Muscle of leg (tissue), 11 donors: ENCODE data around the gene GRAP. TPM values are rescaled to one million over a fixed set of nuclear protein-coding genes. Genes with fewer than 3 reads are reported as not detected.
A peak's percentile ranks its signal among the peaks of the same experiment; 100 is the strongest.

Experiments used
- DNase-seq: peaks from one replicate; pipeline ENCODE4 v3.0.0; 2013
- H3K27ac ChIP-seq: one replicate; pipeline ENCODE4 v1.5.1; 2013; ENCODE audit warnings: mild to moderate bottlenecking, low read length, control low read depth
- H3K27me3 ChIP-seq: one replicate; pipeline ENCODE4 v1.6.1; 2013; ENCODE audit warnings: low read length; ENCODE audit not compliant: control insufficient read depth, insufficient read depth
- H3K36me3 ChIP-seq: one replicate; pipeline ENCODE4 v1.6.1; 2013; ENCODE audit warnings: low read length; ENCODE audit not compliant: control insufficient read depth, insufficient read depth
- H3K4me1 ChIP-seq: one replicate; pipeline ENCODE4 v1.6.1; 2013; ENCODE audit warnings: low read length; ENCODE audit not compliant: control insufficient read depth, insufficient read depth
- H3K4me3 ChIP-seq: one replicate; pipeline ENCODE4 v1.5.1; 2013; ENCODE audit warnings: low read length, control low read depth
- H3K9me3 ChIP-seq: replicated peaks from 2 replicates; pipeline ENCODE4 v1.6.1; 2013; ENCODE audit warnings: low read depth, low read length; ENCODE audit not compliant: control insufficient read depth
- WGBS: methylation state at CpG from one replicate; pipeline ENCODE4 v1.1.5; 2013; ENCODE audit warnings: missing lambda C conversion rate; ENCODE audit not compliant: insufficient coverage; 5-methylcytosine and 5-hydroxymethylcytosine counted together
- polyA plus RNA-seq, 8 donors: library from polyadenylated mRNA; unstranded; fragments of 120-200 nt; gene quantifications; one replicate each; pipeline versions ENCODE4 v1.2.1 to v1.2.3, GENCODE V29; 2013; ENCODE audit warnings: inconsistent platforms in 1 of 8, low replicate concordance in 1 of 8; ENCODE audit not compliant: insufficient read length in 8 of 8, insufficient read depth in 1 of 8
- total RNA-seq: library from RNA; stranded (reverse); fragments of 120-200 nt; gene quantifications from one replicate; pipeline ENCODE4 v1.2.4, GENCODE V29; 2013

The GRAP gene
- total and polyA plus RNA-seq, 9 donors = 2.4 to 4.0 (median 3.2) TPM

DNA sequence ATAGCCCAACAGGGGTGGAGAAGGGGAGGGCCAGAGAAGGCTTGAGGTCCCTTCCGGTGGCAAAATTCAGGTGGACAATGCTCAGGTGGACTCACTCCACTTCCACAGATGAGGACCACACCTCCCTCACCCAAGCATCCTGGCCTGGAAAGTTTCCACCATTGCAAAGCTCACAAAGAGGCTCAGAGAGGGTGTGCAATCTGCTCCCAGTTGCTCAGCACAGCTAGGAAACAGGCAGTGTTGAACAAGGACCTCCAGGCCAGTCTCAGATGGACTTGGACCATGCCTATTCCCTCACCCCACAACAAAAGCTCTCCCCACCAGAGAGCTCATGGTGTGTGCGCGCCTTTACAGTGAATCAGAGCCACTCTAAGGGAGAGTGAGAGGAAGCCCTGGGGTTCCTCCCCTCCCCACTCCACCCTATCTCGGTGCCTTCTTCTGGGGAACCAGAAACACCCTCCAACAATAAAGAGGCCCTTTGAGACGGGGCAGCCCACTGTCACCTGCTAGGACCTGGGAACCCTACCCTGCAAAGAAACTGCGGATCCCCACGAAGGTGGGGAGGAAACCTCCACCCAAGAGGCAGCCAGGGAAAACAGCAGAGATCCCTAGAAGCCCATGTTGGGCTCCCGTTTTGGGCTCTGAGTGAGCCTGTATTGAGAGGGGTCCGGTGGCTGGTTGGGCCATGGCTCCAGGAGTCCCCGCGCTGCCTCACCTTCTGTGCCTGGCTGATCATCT, 43.8 kb downstream of the GRAP start:
- H3K27me3 ChIP-seq = peaks cover 33% of the 10 kb centered on the region
- H3K27ac ChIP-seq = no peak overlapping the region
- H3K4me1 ChIP-seq = peaks cover 18% of the 10 kb centered on the region
- no peak overlapping the region for H3K4me3 ChIP-seq
- 58% methylated on average over 7 of the region's 11 CpGs for WGBS
- peaks cover 6% of the 10 kb centered on the region for H3K9me3 ChIP-seq
- no peak for DNase-seq
- H3K36me3 ChIP-seq = no peaks in the 10 kb centered on the region

DNA sequence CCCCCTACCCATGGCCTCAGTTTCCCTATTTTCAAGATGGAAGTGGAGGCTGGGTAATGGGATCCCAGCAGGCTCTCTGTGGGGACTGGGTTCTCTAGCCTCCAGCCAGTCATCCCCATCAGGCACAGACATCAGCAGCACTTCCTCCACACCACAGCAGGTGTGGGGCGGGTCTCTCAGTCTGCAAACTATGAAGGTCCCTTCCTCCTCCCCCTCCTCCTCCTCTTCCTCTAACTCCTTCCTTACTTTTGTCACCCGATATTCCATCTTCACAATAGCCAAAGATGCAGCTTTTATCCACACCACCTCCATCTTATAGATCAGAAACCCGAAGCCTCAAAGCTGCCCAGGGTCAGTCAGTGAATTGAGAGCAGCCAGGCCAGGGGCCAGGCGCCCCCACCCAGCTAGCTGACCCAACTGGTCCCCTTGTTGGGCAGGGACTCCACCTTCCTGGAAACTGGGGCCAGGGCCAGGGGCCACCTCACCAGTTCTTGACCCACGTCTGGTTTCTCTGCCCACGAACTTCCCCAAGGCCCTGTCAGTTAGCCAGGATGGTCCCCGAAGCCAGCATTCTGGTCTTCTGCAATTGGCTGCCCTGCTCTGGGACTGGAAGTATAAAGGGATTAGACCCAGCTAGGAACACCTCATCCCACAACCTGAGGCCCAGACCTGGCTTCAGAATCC, 44.7 kb downstream of the GRAP start:
- Histone ChIP-seq H3K9me3 (peaks cover 6% of the 10 kb centered on the region), H3K4me1 (peaks cover 18% of the 10 kb centered on the region), H3K4me3 (no peak overlapping the region), H3K27ac (no peak overlapping the region), H3K27me3 (peaks cover 33% of the 10 kb centered on the region), H3K36me3 (no peaks in the 10 kb centered on the region)
- 62% methylated on average over 3 of the region's 7 CpGs for WGBS
- no peak for DNase-seq

DNA sequence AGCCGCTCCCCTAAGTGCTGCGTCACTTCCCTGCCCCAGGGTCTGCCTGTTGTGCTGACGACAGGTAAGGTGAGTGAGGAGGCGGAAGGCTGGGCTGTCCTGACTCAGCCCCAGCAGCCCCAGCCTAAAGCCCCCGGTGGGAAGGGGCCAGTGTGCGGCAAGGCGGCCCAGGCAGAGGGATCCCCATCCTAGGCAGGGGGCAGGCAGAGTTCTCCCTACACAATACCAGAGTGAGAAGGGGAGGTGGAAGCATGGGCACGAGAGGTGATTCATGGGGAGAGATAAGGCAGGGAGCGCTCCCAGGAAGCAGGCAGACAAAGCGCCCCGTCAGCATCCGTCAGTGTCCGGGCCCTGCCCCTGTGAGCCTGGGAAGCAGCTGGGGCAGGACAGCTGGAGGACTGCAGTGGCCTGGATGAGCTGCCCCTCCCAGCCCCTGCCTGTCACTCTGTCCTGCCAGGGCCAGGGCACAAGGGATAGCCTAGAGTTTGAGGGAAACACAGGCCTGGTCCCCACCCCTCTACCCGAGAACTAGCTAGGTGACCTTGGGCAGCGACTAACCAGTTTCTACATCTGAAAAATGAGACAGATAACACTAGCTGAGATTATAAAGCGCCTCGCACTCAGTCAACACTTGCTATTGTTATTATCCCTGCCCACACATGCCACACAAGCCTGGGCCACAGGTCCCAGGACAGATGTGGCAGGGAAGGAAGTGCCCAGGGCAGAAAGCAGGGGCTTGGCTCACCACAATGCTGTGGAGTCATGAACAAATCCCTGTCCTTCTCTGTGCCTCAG, 46.0 kb downstream of the GRAP start:
- peaks cover 31% of the 10 kb centered on the region for H3K27me3 ChIP-seq
- 81% methylated on average over 6 of the region's 17 CpGs for WGBS
- peak; percentile 53 for DNase-seq
- H3K4me3 ChIP-seq = no peak overlapping the region
- H3K27ac ChIP-seq = peak overlapping the region; percentile 20
- H3K9me3 ChIP-seq = no peaks in the 10 kb centered on the region
- peaks cover 18% of the 10 kb centered on the region for H3K4me1 ChIP-seq
- no peaks in the 10 kb centered on the region for H3K36me3 ChIP-seq

DNA sequence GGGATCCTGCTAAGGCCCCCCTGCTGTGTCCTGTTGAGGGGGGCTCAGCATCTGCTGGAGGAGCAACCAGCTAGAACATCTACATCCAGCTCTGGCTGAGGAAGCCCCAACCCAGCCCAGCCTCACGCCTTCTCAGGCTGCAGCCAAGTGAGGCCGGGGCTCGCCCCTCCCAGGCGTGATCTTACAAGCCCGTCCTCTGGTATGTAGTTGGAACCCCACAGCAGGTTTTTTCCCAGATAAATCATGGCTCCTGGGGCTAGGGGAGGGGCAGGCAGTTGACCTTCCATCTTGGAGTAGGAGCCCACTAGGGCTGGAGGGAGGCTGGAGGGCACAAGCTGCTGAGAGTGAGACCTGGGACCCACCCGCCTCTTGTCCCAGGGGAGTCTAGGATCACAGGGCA, 46.8 kb downstream of the GRAP start:
- Histone ChIP-seq H3K36me3 (no peaks in the 10 kb centered on the region), H3K4me1 (peaks cover 17% of the 10 kb centered on the region), H3K9me3 (peaks cover 5% of the 10 kb centered on the region), H3K4me3 (no peak overlapping the region), H3K27ac (no peak overlapping the region), H3K27me3 (peaks cover 23% of the 10 kb centered on the region)
- 57% methylated on average over 1 of the region's 6 CpGs for WGBS
- no peak for DNase-seq

DNA sequence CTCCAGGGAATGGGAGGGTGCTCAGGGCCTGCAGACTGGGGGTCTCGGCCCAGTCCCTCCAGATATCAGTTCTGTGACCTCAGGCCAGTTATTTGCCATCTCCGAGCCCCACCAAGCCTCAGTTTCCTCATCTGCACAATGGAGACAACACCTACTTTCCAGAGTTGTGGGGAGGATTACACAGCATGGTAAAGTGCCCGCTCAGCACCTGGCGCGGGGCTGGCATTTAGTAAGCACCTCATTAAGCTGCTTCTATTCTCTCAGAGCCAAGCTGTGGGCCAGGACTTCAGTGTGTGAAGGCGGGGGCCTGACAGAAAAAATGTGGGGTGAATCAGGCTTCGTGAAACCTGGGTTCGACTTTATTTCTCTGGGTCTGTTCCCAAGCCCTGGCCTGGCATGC, 47.4 kb downstream of the GRAP start:
- Histone ChIP-seq H3K27me3 (peaks cover 19% of the 10 kb centered on the region), H3K4me3 (no peak overlapping the region), H3K36me3 (no peaks in the 10 kb centered on the region), H3K27ac (no peak overlapping the region), H3K9me3 (peaks cover 5% of the 10 kb centered on the region), H3K4me1 (peaks cover 13% of the 10 kb centered on the region)
- no peak for DNase-seq
- 84% methylated on average over 6 of the region's 8 CpGs for WGBS

DNA sequence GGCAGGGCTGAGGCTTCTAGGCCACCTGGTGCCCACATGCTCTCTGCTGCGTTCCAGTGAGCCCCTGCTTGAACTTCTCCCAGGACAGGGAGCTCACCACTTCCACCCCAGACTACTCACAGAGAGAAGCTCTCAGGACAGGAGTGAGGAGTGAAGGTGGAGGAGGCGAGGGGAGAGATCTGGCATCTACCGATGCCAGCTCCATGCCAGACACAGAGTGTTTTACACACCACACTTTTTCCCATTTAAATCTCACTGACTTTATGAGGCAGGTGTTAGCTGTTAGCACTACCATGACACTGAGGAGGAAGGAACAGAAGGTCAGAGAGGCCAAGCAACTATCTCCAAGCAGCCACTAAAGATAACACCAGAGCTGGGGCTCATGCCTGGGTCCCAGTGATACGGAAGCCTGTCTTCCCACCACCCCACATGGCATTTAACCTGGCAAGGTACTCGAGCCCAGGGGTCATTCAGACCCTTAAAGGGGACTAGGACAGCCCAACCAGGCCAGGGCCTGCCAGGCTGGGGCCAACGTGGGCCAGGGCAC, 49.0 kb downstream of the GRAP start:
- peaks cover 10% of the 10 kb centered on the region for H3K4me1 ChIP-seq
- H3K36me3 ChIP-seq = no peaks in the 10 kb centered on the region
- no peak overlapping the region for H3K4me3 ChIP-seq
- H3K9me3 ChIP-seq = peaks cover 5% of the 10 kb centered on the region
- WGBS = no CpG with 5 or more reads among the region's 6 CpGs
- no peak for DNase-seq
- no peak overlapping the region for H3K27ac ChIP-seq
- peaks cover 3% of the 10 kb centered on the region for H3K27me3 ChIP-seq

DNA sequence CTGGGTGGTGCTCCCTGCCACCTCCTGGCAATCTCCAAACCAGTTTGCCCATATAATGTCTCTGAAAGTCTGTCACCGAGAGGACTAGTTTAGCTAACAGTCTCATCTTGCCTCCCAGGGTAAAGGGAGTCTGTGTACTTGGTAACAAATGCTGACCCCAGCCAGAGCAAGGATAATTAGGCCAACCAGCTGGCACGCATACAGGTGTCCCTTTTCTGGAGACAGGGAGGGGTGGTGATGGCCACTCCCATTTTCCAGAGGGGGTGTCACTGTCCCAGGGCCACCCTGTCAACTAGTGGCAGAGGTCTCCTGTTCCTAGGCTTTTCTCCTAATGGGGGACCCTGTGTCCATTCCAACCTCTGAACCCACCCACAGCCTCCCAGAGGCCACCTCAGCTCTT, 50.3 kb downstream of the GRAP start:
- peaks cover 5% of the 10 kb centered on the region for H3K9me3 ChIP-seq
- H3K27ac ChIP-seq = no peak overlapping the region
- WGBS = no CpG with 5 or more reads among the region's 2 CpGs
- no peaks in the 10 kb centered on the region for H3K36me3 ChIP-seq
- no peaks in the 10 kb centered on the region for H3K27me3 ChIP-seq
- H3K4me1 ChIP-seq = peaks cover 10% of the 10 kb centered on the region
- no peak for DNase-seq
- no peak overlapping the region for H3K4me3 ChIP-seq

DNA sequence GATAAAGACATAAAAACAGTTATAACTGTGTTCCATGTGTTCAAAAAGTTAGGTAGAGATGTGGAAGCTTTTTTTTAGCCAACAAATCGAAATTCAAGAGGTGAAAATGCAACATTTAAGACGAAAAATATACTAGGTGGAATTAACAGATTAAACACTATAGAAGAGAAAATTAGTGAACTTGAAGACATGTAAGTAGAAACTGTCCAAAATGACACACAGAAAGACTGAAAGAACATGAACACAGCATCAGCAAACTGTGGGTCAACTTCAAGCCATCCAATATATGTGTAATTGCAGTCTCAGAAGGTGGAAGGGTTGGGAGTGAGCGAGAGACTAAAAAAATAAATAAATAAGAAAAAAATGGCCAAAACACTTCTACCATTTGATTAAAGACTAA, 51.5 kb downstream of the GRAP start:
- DNase-seq = no peak
- peaks cover 5% of the 10 kb centered on the region for H3K9me3 ChIP-seq
- H3K27ac ChIP-seq = no peak overlapping the region
- no CpG with 5 or more reads among the region's 3 CpGs for WGBS
- H3K27me3 ChIP-seq = no peaks in the 10 kb centered on the region
- no peaks in the 10 kb centered on the region for H3K4me1 ChIP-seq
- H3K4me3 ChIP-seq = no peak overlapping the region
- no peaks in the 10 kb centered on the region for H3K36me3 ChIP-seq

DNA sequence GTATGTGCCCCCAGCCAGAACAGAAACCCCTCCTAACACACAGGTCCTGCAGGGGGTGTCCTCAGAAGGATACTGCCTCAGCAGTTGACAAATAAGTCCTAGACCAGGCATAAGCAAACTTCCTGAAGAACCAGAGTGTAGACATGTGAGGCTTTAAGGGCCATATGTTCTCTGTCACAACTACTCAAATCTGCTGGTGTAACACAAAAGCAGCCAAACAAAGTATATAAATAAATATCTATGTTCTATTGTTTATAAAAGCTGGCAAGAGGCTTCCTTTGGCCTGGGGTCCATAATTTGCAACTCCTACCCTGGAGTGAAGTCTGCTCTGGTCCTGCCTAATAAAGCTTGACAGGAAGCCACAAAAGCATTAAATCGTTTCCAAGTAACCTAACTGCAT, 52.1 kb downstream of the GRAP start:
- Histone ChIP-seq H3K9me3 (peaks cover 5% of the 10 kb centered on the region), H3K27me3 (no peaks in the 10 kb centered on the region), H3K27ac (no peak overlapping the region), H3K4me3 (no peak overlapping the region), H3K36me3 (no peaks in the 10 kb centered on the region), H3K4me1 (no peaks in the 10 kb centered on the region)
- WGBS = no CpG with 5 or more reads among the region's 1 CpG
- no peak for DNase-seq
